Parathyroid adenoma (tissue), 2 donors: ENCODE data around the gene ADAMTS7.
"Not testable (repeated sequence)": the region's sequence is repeated elsewhere in the genome, so short reads cannot be mapped to it uniquely, and the experiment has no call there.

Experiments
- H2AFZ ChIP-seq: fragments of 300-600 bp; sonication (generic); one replicate; pipeline ENCODE4 v1.7.0; 2017; ENCODE audit warnings: antibody characterized with exemption, mild to moderate bottlenecking
- H3K27ac ChIP-seq: fragments of 300-600 bp; sonication (generic); one replicate; pipeline ENCODE4 v1.7.0; 2017
- H3K27me3 ChIP-seq: fragments of 300-600 bp; sonication (generic); one replicate; pipeline ENCODE4 v1.7.0; 2017; ENCODE audit warnings: low read length; ENCODE audit not compliant: control insufficient read depth, insufficient read depth
- H3K36me3 ChIP-seq: fragments of 300-600 bp; sonication (generic); one replicate; pipeline ENCODE4 v1.7.0; 2017; ENCODE audit warnings: low read length; ENCODE audit not compliant: control insufficient read depth, insufficient read depth
- H3K4me1 ChIP-seq: fragments of 300-600 bp; sonication (generic); one replicate; pipeline ENCODE4 v1.7.0; 2017; ENCODE audit warnings: control low read depth
- H3K4me2 ChIP-seq: fragments of 300-600 bp; sonication (generic); one replicate; pipeline ENCODE4 v1.7.0; 2017; ENCODE audit warnings: low read length
- H3K4me3 ChIP-seq: fragments of 300-600 bp; sonication (generic); one replicate; pipeline ENCODE4 v1.7.0; 2017; ENCODE audit warnings: low read depth, low read length
- H3K79me2 ChIP-seq: fragments of 300-600 bp; sonication (generic); one replicate; pipeline ENCODE4 v1.7.0; 2017; ENCODE audit warnings: control low read depth
- H3K9ac ChIP-seq: fragments of 300-600 bp; sonication (generic); one replicate; pipeline ENCODE4 v1.7.0; 2017; ENCODE audit warnings: mild to moderate bottlenecking
- H3K9me3 ChIP-seq: fragments of 300-600 bp; sonication (generic); one replicate; pipeline ENCODE4 v1.7.0; 2017; ENCODE audit warnings: low read length; ENCODE audit not compliant: control insufficient read depth
- TF ChIP-seq, protein P1 (sequence below): fragments of 300-600 bp; sonication (generic); IDR thresholded peaks from one replicate; pipeline ENCODE4 v1.7.0; 2017; ENCODE audit warnings: antibody characterized with exemption, mild to moderate bottlenecking
- donor health status: primary hyperparathyroidism.

ADAMTS7 gene

DNA sequence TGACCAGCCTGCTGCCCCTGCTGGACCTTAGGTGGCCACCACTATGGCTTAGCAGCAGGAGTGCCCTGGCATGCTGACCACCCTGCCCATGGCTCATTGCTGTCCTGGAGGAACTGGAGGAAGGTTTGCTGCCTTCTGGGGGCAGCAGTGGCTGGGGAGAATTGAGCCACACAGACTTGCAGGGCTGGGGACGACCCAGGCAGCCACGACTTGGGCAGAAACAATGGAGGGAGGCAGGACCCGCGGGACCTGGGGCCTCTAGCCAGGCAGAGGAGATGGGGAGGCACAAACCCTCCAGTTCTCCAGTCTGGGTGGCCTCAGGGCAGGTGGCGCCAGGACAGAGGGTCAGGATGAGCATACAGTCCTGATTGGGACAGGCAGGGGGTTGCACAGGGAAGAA lies 32.8 kb downstream of the ADAMTS7 start:
- Histone ChIP-seq H3K79me2 (no peaks in the 10 kb centered on the region), H3K9me3 (no peaks in the 10 kb centered on the region), H3K4me2 (no peak overlapping the region), H3K36me3 (no peaks in the 10 kb centered on the region), H3K27ac (no peak overlapping the region), H2AFZ (no peak overlapping the region), H3K4me1 (no peaks in the 10 kb centered on the region), H3K4me3 (no peak overlapping the region), H3K9ac (no peak overlapping the region), H3K27me3 (no peaks in the 10 kb centered on the region)
- TF ChIP-seq, protein P1, sequence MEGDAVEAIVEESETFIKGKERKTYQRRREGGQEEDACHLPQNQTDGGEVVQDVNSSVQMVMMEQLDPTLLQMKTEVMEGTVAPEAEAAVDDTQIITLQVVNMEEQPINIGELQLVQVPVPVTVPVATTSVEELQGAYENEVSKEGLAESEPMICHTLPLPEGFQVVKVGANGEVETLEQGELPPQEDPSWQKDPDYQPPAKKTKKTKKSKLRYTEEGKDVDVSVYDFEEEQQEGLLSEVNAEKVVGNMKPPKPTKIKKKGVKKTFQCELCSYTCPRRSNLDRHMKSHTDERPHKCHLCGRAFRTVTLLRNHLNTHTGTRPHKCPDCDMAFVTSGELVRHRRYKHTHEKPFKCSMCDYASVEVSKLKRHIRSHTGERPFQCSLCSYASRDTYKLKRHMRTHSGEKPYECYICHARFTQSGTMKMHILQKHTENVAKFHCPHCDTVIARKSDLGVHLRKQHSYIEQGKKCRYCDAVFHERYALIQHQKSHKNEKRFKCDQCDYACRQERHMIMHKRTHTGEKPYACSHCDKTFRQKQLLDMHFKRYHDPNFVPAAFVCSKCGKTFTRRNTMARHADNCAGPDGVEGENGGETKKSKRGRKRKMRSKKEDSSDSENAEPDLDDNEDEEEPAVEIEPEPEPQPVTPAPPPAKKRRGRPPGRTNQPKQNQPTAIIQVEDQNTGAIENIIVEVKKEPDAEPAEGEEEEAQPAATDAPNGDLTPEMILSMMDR, result no peak

- H3K4me3 ChIP-seq, H3K79me2 ChIP-seq, H3K4me1 ChIP-seq, H3K4me2 ChIP-seq, H3K27me3 ChIP-seq, H3K9me3 ChIP-seq, H2AFZ ChIP-seq, H3K27ac ChIP-seq, H3K9ac ChIP-seq, H3K36me3 ChIP-seq: not testable (repeated sequence)
Measured at GRCh38 chr15:78777953-78778345, 33.3 kb downstream of the ADAMTS7 start.

- not testable (repeated sequence) for H3K27ac ChIP-seq, H3K4me3 ChIP-seq, H3K4me1 ChIP-seq, H3K36me3 ChIP-seq, H3K79me2 ChIP-seq, H3K9ac ChIP-seq, H3K4me2 ChIP-seq, H3K27me3 ChIP-seq, H2AFZ ChIP-seq, H3K9me3 ChIP-seq
Measured at GRCh38 chr15:78777290-78777952, 33.8 kb downstream of the ADAMTS7 start.

DNA sequence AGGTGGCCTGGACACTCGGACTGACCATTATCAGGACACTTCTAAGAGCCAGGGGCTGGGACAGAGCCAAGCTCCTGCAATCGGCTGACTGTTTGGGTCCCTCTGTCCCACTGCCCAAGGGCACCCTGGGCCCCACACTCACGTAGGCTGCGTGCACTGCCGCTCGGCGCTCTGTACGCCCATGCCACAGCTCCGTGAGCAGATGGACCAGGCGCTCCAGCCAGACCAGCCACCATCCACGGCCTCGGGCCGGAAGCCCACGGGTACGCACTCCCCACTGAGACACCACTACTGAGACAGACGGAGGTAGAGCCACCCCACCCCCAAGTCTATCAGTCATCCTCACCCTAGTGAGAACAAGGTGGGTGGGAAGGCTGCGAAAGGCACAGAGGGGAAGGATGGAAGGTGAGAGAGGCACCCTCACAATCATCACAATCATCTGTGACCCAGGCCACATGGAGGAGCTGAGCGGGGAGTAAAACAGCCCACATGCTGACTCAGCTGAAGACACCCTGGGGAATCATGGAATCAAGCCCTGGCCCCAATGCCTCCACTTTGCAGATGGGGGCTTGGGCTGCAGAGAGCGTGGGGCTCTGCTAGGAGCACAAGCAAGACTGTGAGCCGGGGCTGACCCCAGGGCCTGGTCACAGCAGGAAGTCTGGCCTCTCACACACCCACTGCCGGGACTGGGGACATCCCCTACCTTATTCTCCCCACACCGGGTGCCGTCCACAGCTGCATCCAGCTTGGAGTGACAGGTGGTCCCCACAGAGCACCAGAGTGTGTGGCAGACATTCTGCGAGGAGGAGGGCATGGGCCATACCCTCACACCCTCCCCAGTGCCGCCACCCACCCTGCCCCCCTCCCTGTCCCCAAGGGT lies 35.0 kb downstream of the ADAMTS7 start:
- H3K4me1 ChIP-seq, H3K4me3 ChIP-seq, H3K36me3 ChIP-seq, H2AFZ ChIP-seq, H3K27me3 ChIP-seq, H3K4me2 ChIP-seq, H3K9me3 ChIP-seq, H3K79me2 ChIP-seq, H3K27ac ChIP-seq, H3K9ac ChIP-seq: not testable (repeated sequence)

DNA sequence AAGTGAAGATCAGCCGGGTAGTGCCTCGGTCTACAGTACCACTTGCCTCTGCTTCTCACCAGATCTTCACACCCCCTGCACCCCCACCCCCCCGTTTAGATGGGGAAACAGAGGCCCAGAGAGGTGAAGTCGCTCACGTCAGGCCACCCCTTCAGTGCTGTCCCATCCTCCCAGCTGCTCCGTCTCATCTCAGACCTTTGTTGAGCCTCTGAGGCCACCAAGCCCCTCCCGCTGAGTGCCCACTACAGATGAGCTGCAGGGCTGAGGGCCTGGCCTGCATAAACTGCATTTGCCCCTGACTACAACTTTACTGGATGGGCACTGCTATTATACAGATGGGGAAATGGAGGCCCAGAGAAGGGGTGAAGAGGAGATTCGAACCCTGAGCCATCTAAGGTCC lies 35.8 kb downstream of the ADAMTS7 start:
- Histone ChIP-seq H3K27ac (no peak overlapping the region), H3K9me3 (no peaks in the 10 kb centered on the region), H3K36me3 (no peaks in the 10 kb centered on the region), H3K4me2 (no peak overlapping the region), H3K9ac (no peak overlapping the region), H2AFZ (no peak overlapping the region), H3K79me2 (no peaks in the 10 kb centered on the region), H3K4me1 (no peaks in the 10 kb centered on the region), H3K4me3 (no peak overlapping the region), H3K27me3 (no peaks in the 10 kb centered on the region)
- TF ChIP-seq, protein P1, result no peak

DNA sequence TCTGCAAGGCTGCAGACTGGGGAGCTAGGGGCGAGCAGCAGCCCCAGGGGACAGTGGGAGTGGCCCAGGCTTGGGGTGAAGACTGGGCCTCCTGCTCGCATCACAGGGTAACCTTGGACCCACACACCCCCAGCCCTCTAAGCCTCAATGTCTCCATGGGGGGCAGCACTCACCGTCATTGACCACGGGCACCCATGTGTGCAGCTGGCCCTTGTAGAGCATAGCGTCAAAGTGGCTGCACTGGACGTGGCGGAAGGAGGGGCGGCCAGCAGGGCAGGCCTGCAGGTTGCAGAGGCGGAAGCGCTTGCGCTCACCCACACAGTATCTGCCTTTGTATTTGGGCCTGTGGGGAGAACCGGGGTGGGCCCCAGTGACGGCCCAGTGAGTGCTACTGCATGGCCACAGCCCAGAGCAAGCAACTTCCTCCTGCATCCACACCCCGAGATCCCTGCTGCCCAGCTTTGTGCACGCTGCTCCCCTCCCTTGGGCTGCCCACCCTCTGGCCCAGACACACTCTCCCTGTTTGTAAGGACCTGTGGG lies 36.7 kb downstream of the ADAMTS7 start:
- H3K4me2 ChIP-seq, H3K27me3 ChIP-seq, H3K9me3 ChIP-seq, H2AFZ ChIP-seq, H3K79me2 ChIP-seq, H3K36me3 ChIP-seq, H3K9ac ChIP-seq, H3K4me1 ChIP-seq, H3K27ac ChIP-seq, H3K4me3 ChIP-seq: not testable (repeated sequence)

DNA sequence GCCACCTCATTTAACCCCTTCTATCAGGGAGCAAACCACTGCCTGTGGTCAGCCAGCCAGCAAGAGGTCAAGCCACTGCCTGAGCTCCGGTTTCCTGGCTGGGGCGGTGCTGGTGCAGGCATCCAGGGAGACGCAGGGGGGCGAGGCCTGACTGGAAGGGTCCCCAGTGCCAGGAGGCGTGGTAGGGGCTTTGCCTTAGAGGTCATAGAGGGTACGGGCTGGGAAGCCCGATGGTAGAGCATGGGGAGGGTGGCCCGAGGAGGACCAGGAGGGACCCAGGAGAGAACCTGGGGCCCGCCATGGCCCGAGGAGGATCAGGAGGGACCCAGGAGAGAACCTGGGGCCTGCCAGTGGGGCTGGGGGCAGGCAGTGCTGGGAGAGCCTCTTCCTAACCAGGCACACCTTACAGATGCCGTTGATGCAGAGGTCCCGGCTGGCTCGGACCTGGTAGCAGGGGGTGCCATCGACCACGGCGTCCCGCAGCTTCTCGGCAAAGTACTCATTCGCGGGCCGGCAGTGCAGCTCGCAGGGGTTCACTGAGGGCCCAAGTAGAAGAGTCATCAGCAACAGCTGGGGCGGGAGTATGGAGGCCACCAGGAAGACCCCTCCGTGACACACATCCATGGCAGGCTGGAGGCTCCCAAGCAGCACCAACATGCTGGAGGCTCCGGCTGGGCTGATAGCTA lies 37.4 kb downstream of the ADAMTS7 start:
- H2AFZ ChIP-seq, H3K4me3 ChIP-seq, H3K4me2 ChIP-seq, H3K36me3 ChIP-seq, H3K27ac ChIP-seq, H3K79me2 ChIP-seq, H3K9me3 ChIP-seq, H3K27me3 ChIP-seq, H3K9ac ChIP-seq, H3K4me1 ChIP-seq: not testable (repeated sequence)
